Central memory CD4-positive, alpha-beta T cell (primary cell): ENCODE data around the gene DRGX.
A peak's percentile ranks its signal among the peaks of the same experiment; 100 is the strongest.

ENCODE experiments used
- DNase-seq: peaks from one replicate; pipeline ENCODE4 v3.0.0; 2022

DRGX gene

DNA sequence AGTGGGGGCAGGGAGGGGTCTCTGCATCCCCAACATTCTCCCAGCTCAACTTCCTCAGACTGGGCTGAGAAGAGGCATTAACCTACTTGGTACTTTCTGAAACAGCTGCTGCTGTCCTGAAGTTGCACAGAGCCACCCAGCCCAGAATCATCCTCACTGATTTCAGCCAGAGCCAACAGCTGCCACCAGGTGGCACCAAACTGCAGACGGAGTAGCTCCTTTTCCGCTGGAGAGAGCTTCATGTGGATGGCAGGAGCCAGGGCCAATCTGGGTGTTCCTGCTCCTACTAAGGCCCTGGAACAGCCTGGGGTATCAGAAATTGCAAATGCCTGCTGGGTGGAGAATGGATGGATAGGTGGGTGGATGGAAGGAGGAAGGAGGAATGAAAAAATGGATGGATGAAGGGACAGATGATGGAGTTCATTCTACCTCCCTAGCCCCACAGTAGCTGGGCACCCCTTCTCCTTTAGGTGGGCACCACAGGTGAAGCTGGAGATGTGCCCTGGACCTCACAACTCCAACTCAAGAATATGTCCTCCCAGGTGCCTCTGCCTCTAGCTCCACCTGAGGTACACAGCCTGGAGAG lies 11.8 kb upstream of the DRGX start:
- DNase-seq = peak; percentile 49

DNA sequence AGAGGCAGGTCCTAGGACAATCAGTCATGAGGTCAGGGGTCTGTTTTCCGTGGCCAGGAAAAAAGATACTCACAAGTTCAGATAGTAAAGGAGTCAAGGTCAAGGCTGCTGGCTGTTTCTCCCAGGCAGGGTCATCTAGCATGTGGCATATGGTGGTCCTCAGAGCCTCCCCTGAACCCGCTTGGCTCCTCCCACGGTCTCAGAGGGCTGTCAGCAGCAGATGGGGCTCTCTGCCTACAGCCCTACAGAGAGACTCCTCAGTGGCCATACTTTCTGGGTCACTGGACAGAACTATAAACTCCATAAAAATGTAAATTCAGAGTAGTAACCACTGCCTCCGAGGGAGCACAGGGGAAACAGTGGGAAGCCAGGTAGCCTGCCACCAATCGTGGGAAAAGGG lies 11.3 kb upstream of the DRGX start:
- no peak for DNase-seq

DNA sequence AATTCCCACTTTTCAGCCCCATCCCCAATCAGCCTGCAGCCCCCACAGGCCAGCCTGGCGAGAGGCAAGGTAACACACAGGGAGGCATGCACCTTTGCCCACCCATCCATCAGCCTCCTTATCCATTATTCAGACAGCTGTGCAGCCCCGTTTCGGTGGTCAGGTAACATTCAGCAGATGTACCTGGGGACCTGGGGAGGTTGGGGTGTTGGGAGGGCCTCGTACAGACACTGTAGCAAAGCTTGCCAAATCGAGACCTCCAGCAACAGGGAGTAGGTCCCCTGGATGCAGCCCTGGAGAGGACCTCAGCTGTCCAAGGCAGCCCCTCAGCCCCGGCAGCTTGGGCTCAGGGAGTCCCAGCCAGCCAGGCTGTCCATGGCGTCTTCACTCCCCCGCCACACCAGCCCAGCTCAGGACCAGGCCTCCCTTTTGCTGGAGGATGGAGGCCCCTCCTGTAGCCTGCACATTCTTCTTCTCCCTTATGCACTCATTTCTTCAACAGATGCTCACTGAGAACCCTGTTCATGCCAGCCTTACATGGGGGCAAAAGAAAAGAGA lies 8.5 kb upstream of the DRGX start:
- no peak for DNase-seq

DNA sequence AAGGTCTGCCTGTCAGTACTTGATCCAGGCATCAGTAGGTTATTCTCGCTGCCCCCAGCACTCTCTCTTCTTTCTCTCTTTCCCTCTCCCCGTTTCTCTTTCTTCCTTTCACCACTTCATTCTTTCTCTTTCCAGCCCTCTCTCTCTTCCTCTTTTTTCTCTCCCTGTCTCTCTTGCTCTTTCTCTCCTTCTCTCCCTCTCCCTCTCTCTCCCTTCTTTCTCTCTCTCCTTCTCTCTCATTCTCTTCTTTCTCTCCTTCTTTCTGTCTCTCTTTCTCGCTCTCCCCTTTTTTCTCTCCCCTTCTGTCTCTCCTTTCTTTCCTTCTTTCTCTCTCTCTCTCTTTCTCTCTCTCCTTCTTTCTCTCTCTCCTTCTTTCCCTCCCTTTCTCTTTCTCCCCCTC lies 7.5 kb upstream of the DRGX start:
- no peak for DNase-seq

DNA sequence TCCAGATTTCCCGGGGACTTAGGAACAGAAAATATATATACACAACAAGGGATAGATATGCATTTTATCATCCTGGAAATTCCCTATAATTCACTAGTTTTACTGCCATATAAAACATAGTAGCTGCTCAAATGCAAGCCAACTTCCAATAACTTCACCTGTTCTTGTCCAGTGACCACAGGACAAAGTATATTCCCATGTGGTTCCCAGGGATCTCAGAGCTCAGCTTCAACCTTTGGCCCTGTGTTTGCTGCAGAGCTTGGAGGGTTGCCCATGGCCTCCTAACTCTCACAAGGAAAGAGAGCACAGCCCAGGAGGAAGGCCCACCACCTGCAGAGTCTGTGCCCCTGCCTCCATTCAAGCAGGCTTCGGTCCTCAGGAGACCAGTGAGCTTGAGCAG lies 4.5 kb upstream of the DRGX start:
- DNase-seq = no peak

DNA sequence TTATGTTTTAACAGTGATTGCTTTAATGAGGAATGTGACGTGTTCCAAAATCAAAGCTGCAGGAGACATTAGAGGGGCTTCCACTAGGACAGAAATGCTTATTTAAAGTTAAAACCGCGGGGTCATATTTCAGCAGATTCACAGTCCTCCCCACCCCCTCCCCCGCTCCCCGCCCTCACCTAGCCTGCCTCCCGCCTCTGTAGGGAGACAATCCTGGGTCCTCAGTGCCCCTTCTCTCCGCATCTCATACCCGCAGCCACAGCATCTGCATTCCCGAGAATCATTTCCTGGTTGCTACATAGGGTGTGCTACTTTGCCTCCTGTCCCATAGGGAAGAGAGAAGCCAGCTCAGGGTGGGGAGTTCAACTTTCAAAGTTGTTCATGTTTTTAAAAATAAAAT lies 3.1 kb upstream of the DRGX start:
- no peak for DNase-seq

DNA sequence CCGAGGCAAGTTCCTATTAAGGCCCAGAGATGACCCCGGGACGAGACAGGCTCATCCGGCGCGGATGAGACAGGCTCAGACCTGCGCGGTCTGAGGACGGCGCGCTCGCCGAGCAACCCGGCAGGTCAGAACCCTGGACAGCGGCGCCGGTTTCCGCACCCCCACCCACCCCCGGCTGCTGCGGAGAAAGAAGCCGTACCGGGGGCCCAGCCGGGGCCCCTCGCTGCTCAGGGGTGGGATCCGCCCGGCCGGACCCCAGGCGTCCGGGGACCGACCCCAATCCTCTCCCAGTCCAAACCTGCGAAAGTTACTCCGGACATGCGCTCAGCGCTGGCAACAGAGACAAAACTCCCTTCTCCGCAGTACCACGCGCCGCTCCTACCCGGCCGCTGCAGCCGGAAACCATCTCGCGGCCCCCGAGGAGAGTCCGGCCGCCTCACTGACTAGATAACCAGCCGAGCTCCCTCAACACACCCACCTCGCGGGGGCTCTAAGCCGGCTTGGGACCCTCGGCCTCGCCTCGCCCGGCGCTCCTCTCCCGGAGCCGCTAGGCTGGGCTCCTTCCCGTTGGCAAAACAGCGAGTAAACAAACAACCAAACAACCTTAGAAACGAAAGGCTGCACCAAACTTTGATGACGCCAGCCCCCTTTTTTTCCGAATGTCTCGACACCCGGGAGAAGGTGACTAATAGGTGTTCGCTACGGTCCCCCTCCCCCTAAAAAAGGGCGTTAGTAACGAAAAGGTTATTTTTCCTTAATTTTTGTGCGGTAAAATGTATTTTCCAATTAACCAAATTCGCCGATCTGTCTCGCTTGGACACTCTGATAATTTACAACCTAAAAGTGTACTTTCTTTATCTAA lies 2.3 kb upstream of the DRGX start:
- peak; percentile 23 for DNase-seq

DNA sequence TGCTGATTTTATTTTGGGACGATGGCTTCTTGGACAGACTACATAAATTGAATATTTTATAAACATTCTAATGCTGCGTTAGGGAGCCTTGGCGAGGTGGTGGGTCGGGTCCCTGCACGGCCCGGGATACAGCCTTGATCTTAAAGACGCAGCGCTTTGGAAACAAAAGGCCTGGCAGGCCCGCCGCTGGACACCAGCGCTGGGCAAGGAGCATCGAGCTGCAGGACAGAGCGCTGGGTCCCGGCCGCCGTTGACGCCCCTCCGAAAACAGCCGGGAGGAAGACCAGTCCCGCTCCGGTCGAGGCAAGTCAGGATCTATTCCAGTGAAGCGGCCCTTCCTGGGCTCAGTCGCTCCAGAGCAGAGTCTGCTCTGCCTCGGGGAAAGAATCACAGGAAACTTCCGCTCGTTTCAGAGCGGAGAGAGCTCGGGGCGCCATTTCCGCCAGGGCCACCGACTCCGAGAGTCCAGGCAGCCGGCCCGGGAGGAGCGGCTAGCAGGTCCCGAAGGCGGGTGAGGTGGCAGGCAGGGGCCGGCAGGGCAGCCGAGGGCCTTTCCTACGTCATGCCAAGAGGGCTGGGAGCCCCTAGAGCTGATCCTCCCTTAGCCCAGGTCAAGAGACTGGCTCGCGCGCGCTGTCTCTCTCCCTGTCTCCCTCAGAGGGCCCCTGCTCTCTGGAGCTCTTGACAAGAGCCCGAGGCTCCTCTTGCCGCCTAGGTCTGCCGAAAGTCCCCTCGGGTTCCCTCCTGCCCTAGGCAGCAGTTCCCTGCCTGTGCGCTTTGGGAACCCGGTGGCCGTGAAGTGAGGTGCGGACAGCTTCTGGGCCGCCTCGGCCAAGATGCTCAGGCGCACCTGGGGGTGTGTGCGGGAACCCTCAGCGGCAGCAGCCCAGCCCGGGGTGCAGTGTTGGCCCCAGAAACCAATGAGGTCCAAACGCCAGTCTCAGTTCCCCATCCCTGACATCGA lies 1.4 kb upstream of the DRGX start:
- DNase-seq = no peak

DNA sequence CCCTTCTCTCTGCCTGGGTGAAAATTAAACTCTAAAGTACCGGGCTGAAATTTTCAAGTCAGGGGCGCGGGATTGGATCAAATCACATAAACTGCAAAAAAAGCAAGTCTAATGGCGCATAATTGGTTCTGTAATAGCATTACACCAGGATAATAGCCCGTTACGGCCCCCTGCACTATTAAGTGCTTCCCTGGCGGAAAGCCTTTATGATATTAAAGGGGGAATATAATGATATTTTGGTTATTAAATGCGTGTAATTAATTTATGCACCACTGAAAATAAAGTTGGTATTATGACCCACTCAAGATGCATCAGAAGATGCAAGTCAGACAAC lies 744 bp upstream of the DRGX start:
- DNase-seq = no peak

DNA sequence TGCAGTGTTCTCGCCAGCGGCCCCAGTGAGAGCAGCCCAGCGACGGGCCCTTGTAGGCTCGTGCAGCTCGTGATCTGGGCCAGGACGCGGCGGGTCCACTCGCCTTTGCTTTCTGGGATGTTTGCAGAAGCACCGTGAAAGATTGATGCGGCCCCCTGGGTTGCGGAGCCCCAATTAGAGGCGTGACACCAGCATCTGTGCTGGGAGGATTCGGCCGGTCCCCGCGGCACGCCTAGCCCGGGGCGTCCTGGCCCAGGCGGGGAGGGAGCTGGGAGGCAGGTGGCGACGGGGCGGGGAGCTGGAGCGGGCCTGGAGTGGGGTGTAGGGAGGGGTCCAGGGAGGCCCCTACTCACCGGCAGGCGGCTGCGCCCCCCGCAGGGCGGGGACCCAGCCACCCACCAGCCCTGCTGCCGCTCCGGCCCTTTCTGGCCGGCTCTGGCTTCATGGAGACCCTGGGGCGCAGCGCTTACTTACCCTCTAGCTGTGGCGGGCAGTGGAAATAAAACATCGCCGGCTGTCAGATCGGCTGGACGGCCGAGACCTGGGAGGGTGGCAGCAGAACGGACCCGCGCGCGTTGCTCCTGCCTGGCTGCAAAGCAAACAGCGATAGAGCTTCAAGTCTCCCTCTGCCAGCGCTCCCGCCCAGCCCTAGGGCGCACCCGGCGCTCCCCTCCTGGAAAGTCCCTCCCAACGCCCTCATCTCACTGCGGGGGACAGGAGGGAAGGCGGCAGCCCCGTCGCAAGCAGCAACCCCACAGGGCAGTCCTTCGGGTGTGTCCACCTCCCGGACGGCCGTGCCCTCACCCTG lies 752 bp downstream of the DRGX start:
- DNase-seq = no peak

DNA sequence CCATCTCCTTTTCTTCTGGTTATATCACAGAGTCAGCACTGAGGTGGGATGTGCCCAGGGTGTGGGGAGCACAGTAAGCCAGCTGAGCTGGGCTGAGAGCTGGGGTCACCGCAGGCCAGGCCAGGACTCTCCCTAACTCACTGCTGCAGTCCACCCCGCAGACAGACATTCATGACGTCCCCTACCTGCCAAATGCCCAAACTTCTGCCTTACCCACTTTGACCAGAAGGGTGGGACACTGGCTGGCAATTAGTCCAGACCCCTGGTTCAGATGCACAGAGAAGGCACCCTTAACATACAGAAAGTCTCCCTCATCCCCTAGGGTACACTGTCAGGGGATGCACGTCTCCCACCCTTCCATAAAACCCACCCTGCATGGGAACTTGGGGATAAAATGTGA lies 2.1 kb downstream of the DRGX start:
- no peak for DNase-seq

DNA sequence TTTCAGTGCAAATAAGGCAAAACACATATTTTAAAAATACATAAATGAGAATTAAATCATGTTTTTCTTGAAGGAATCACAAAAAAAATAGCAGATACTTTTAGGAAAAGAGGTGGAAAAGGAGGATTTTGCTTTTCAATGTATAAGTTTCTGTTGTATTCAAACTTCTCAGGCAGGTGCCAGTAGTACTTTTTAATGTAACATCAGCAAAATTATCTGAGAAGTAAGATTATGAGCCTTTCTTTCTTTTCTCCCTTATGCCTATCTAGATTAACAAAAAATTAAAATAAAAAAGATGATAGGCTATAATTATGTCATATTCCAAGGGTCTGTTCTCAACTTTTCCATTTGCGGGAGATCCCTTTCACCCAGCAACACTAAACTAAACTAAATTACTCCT lies 2.6 kb downstream of the DRGX start:
- DNase-seq = no peak

DNA sequence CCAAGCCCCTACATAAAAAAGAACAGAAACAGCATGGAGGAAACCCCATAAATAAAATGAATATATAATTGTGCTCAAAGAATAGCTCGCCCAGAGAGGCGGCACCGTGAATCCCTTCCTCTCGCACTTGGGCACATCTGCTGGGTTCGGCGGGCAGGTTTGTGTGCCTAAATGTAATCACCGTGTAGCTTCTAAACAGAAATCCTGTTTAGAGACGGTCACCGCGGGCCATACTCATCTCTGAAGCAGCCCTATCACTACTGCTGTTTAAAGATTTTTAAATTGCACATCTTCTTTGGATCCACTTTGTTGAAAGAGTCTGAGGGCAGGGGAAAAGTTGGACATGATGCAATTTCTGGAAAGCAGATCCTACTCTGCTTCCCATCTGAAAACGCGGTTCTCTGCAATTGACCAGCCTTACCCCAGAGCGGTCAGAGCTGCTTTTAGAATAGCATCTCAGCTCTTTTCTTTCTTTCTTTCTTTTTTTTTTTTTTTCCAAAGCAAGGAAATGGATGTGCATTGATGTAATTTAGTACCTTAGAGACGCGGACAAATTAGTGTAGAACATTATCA lies 6.4 kb downstream of the DRGX start:
- no peak for DNase-seq

DNA sequence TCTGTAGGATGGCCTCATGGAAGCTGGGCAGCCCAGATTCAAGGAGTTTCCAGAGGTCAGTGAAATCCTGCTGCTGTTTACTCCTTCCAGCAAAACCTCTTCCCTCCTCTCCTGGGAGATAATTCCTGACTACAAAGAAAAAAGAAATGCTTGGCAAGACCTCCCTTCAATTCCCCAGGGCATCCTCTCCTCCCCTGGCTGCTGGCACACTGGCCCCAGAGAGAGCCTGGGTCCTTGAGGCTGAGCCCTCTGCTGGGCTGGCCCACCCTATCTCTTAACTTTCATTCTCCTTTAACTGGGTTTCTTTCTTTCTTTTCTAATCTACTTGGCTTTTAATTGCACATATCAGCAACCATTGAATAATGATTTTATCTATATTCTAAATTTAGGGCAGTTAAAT lies 7.7 kb downstream of the DRGX start:
- no peak for DNase-seq

DNA sequence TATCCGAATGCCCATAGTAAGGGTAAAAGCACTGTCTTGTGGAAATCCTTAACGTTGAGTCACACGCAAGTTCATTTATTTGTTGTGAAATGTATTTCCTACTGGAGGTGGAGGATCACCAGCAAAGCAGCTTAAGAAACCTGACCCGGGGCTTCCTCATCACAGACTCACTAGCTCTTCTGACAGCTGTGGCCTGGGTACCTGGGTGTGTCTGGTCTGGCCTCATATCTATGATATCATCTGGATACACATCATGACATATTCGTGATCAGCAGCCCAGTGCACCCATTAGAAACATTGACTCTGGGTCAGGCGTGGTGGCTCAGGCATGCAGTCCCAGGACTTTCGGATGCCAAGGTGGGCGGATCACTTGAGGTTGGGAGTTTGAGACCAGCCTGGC lies 8.8 kb downstream of the DRGX start:
- no peak for DNase-seq

DNA sequence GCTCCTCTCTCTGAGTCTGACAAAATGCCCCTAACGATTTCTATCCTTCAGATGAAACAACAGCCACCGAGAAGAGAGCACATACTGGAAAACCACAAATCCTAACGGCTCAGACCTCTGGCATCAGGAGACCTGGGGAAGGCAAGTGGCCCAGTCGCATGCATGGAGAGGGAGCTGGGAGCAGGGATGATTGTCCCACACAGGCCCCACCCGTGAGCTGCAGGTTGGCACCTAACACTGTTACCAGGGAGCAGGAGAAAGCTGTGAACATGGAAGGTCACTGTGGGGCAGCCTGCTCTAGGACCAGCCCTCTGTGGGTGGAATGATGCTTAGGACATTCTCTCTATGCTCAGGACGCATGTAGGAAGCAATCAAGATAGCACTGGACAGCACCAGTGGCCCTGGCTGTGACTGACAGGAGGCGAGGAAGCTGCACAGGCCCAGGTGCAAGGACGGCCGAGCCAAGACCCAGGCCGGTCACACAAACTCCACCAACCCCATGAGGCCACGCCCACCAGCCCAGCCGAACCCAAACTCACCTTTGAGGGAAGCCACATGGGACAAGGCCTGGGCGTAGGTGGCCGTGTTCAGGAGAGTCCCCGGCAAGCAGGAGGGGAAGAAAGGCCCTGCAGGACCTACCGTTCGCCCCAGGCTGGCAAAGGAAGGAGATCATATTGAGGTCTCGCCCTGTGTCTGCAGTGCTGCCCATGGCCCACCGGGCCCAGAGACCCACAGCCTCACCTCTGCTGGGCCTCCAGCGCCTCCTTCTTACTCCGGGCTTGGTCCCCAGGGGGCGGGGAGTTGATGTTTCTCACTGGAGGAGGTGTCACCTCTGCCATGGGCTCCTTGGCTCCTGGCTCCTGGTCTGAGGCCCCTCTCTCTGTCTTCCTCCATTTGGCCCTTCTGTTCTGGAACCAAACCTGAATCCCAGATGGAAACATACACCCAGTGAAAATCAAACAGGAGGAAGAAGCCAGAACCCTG lies 9.7 kb downstream of the DRGX start:
- DNase-seq = no peak

DNA sequence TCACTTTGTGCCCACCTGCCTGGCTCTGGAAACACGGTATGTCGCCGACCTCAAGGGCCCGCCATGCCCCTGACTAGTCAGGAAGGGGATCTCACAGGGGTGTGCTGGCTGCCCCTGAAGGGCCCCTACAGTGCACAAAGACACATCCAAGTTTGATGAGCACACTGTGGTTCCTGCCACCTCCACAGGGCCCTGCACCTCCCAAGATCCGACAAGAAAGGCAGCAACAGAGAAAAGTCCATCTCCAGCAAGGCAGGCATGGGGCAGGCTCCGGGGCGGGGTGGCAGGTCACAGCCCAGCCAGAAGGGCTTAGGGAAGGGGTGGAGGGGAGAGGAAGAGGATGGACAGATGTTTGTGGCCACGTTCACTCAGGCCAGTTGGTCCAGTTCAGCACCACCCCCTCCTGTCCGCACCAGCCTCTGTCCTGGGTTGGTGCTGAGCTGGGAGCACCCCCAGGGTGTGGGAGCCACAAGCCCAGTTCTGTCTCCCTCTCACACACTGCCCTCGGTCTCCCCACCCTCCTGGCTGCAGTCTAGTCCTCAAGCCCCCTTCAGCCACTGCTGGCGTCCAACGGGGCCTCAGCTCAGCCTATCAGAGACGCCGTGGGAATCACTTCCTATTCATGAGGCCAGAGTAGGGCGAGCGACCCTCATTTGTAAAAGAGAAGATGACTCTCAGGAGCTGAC lies 11.5 kb downstream of the DRGX start:
- no peak for DNase-seq

DNA sequence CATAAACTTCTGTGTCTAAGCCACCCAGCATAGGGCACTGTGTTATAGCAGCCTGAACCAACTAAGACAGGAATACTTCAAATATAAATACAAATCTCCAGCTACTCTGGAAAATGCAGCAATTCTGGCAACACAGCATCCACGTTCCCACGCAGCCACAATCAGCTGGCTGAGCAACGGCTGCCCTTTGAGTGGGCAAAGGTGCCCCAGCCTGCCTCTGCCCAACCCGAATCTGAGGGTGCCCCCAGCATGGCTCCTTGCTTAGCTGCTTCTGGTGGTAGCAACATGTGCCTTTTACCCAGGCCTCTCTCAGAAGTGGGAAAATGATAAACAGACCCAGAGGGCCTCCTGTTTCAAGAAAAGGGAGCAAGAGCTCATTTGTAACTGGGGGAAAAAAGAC lies 12.0 kb downstream of the DRGX start:
- DNase-seq = no peak

DNA sequence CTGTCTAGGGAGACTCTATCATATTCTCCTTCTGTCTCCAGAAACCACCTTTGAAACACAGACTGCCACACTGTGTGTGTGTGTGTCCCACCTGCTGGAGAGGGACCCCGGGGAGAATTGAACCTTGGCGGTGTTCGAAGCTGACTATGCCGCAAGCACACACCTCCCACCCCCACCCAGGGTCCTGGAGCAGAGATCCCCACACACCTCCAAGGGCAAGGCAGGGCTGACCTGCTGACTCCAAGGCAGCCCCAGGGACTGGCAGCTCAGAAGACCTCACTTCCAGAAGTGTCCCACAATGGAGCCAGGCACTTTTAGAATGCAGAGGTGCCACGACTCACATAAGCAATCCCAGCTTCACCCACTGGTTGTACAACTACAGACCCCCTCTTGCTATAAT lies 13.1 kb downstream of the DRGX start:
- no peak for DNase-seq

DNA sequence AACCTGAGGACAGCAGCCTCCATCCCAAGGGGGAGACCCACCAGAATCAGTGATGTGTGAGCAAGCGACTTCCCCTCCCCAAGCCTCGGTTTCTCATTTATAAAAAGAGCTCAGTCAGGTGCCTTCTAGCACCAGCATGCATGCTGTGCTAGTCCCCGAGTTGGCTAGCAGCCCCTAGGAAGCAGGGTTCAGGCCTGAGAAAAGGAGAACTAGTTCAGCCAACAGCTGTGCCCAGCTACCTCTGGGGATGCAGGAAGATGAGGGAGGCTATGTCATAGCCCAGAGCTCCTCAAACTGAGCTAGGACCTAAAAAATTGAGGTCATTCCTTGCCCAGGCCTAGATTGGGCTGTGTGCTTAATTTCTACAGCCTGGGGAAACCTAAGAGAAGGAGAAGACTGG lies 13.7 kb downstream of the DRGX start:
- DNase-seq = no peak
